HepG2 (cell line): ENCODE results near the gene NBEA. TPM values are rescaled to one million over a fixed set of nuclear protein-coding genes. Genes with fewer than 3 reads are reported as not detected.

Experiments used
- ATAC-seq: fragments of 200-7000 bp; cut with Tn5 transposase; 3 replicates; pipeline ENCODE4 v1.9.1; 2020; ENCODE audit warnings: mild to moderate bottlenecking, moderate library complexity
- BruUV-seq: library from RNA; stranded (reverse); fragments of 400-500 nt; replicated peaks from 2 replicates; lab custom pipeline; 2021; lab: Mats Ljungman, UMichigan
- CTCF ChIA-PET: fragments of 300-600 bp; formaldehyde crosslinking; extraction: SDS; loops from one replicate; lab custom pipeline; 2021; ENCODE audit warnings: low total read pairs, inconsistent platforms, low intra/inter-chr PET ratio; lab: Yijun Ruan, JAX
- POLR2A ChIA-PET: fragments of 350-600 bp; sonication (Branson Sonifier 250); formaldehyde crosslinking; loops from one replicate; lab custom pipeline; 2020; ENCODE audit warnings: antibody characterized with exemption, inconsistent platforms; lab: Yijun Ruan, JAX
- DNase-seq: peaks from one replicate; pipeline ENCODE4 v3.0.0-alpha.2; 2015; ENCODE audit warnings: low spot score
- FAIRE-seq: peaks from 3 replicates; lab custom pipeline; 2011; peaks lifted over from hg19 to GRCh38; lab: Jason Lieb, UNC
- H2AFZ ChIP-seq: one replicate; pipeline ENCODE4 v1.6.1; 2011; ENCODE audit warnings: low read length, inconsistent platforms
- H3K27ac ChIP-seq: fragments of 300-600 bp; 3 replicates; pipeline ENCODE4 v1.8.0; 2011; ENCODE audit warnings: mixed run types, mild to moderate bottlenecking, mixed read lengths, low read length, inconsistent platforms; ENCODE audit not compliant: insufficient read depth; ENCODE audit errors: extremely low read length
- H3K27me3 ChIP-seq, 2 experiments: fragments of 200-600 bp in 1 of 2; 2 replicates in 1 of 2; 3 replicates in 1 of 2; pipeline versions ENCODE4 v1.6.0 to v1.8.0; 2011; ENCODE audit warnings: low read length in 2 of 2, mild to moderate bottlenecking in 2 of 2, moderate library complexity in 2 of 2, inconsistent platforms in 1 of 2; ENCODE audit not compliant: insufficient read depth in 2 of 2, control insufficient read depth in 1 of 2
- H3K36me3 ChIP-seq, 2 experiments: fragments of 200-600 bp in 1 of 2; replicated peaks in 1 of 2; 2 replicates in 1 of 2; 3 replicates in 1 of 2; pipeline versions ENCODE4 v1.5.1 to v1.8.0; 2011; ENCODE audit warnings: low read length in 2 of 2, inconsistent platforms in 1 of 2; ENCODE audit not compliant: insufficient read depth in 2 of 2, control insufficient read depth in 1 of 2
- H3K4me1 ChIP-seq: 2 replicates; pipeline ENCODE4 v1.5.1; 2012; ENCODE audit warnings: low read length, inconsistent platforms; ENCODE audit not compliant: insufficient read depth
- H3K4me2 ChIP-seq: 2 replicates; pipeline ENCODE4 v1.6.0; 2011; ENCODE audit warnings: low read depth, low read length, inconsistent platforms
- H3K4me3 ChIP-seq, 3 experiments: fragments of 200-600 bp in 1 of 3; sonication (generic), shearing (Covaris generic) in 1 of 3; replicated peaks in 1 of 3; 2 replicates each; pipeline ENCODE4 v1.5.1; 2011 to 2016; ENCODE audit warnings: low read length in 3 of 3, inconsistent platforms in 2 of 3, low read depth in 2 of 3, mild to moderate bottlenecking in 2 of 3, control low read depth in 1 of 3, mixed read lengths in 1 of 3; ENCODE audit not compliant: insufficient read depth in 1 of 3
- H3K79me2 ChIP-seq: one replicate; pipeline ENCODE4 v1.6.1; 2011; ENCODE audit warnings: low read length, inconsistent platforms; ENCODE audit not compliant: insufficient read depth
- H3K9ac ChIP-seq: 2 replicates; pipeline ENCODE4 v1.6.0; 2011; ENCODE audit warnings: mild to moderate bottlenecking, low read depth, low read length, inconsistent platforms; ENCODE audit not compliant: insufficient read depth
- H3K9me3 ChIP-seq: 2 replicates; pipeline ENCODE4 v1.5.1; 2012; ENCODE audit warnings: mild to moderate bottlenecking, low read length
- H4K20me1 ChIP-seq: 2 replicates; pipeline ENCODE4 v1.6.0; 2011; ENCODE audit warnings: inconsistent platforms, mild to moderate bottlenecking, low read length, moderate library complexity; ENCODE audit not compliant: insufficient read depth
- AGO1 ChIP-seq: fragments of 200-400 bp; formaldehyde crosslinking; IDR thresholded peaks from 2 replicates; pipeline ENCODE4 v1.6.1; 2017; ENCODE audit warnings: mild to moderate bottlenecking, low read depth, low read length, moderate library complexity; ENCODE audit not compliant: poor library complexity, severe bottlenecking
- AKAP8 ChIP-seq: sonication (generic); formaldehyde crosslinking; IDR thresholded peaks from 2 replicates; pipeline ENCODE4 v1.5.1; 2020; ENCODE audit warnings: mild to moderate bottlenecking, missing genetic modification reagents
- NFE2L2 ChIP-seq: fragments of 150-350 bp; IDR thresholded peaks from 2 replicates; pipeline ENCODE4 v1.6.1; 2014; ENCODE audit warnings: low read length
- PCBP1 ChIP-seq: fragments of 200-400 bp; formaldehyde crosslinking; IDR thresholded peaks from 2 replicates; pipeline ENCODE4 v1.6.1; 2017; ENCODE audit warnings: mild to moderate bottlenecking, low read depth, low read length, borderline replicate concordance
- REL ChIP-seq: sonication (generic); formaldehyde crosslinking; conservative IDR thresholded peaks from 2 replicates; pipeline ENCODE4 v1.8.0; 2022; ENCODE audit warnings: mild to moderate bottlenecking, missing genetic modification reagents, moderate library complexity
- SMARCC2 ChIP-seq: fragments of 450-650 bp; IDR thresholded peaks from 2 replicates; pipeline ENCODE4 v1.6.1; 2017; ENCODE audit warnings: antibody characterized with exemption, mild to moderate bottlenecking
- SP4 ChIP-seq: sonication (generic); formaldehyde crosslinking; IDR thresholded peaks from 2 replicates; pipeline ENCODE4 v1.8.1; 2023; ENCODE audit warnings: mild to moderate bottlenecking, missing genetic modification reagents
- THAP7 ChIP-seq: sonication (generic); formaldehyde crosslinking; IDR thresholded peaks from 2 replicates; pipeline ENCODE4 v1.8.1; 2023; ENCODE audit warnings: mild to moderate bottlenecking, missing genetic modification reagents
- WIZ ChIP-seq: sonication (generic); formaldehyde crosslinking; IDR thresholded peaks from 2 replicates; pipeline ENCODE4 v1.5.1; 2020; ENCODE audit warnings: mild to moderate bottlenecking, missing genetic modification reagents
- ZBTB39 ChIP-seq: sonication (generic); formaldehyde crosslinking; IDR thresholded peaks from 2 replicates; pipeline ENCODE4 v1.5.0; 2020; ENCODE audit warnings: missing genetic modification reagents
- ZNF335 ChIP-seq: sonication (generic); formaldehyde crosslinking; IDR thresholded peaks from 2 replicates; pipeline ENCODE4 v1.4.0; 2020; ENCODE audit warnings: missing genetic modification reagents
- ZNF749 ChIP-seq: sonication (generic); formaldehyde crosslinking; IDR thresholded peaks from 2 replicates; pipeline ENCODE4 v1.8.0; 2022; ENCODE audit warnings: mild to moderate bottlenecking, missing genetic modification reagents, moderate library complexity, borderline replicate concordance
- ZNF782 ChIP-seq: sonication (generic); formaldehyde crosslinking; IDR thresholded peaks from 2 replicates; pipeline ENCODE4 v1.4.0; 2020; ENCODE audit warnings: missing genetic modification reagents, mild to moderate bottlenecking, borderline replicate concordance
- ZNF891 ChIP-seq: sonication (generic); formaldehyde crosslinking; IDR thresholded peaks from 2 replicates; pipeline ENCODE4 v1.5.0; 2020; ENCODE audit warnings: mild to moderate bottlenecking, missing genetic modification reagents
- WGBS: methylation state at CpG from one replicate; pipeline ENCODE4 v1.1.6; 2017; ENCODE audit warnings: low lambda C conversion rate; 5-methylcytosine and 5-hydroxymethylcytosine counted together
- in situ Hi-C: cut with HindIII; loops from 2 replicates; pipeline ENCODE4 v1.10.0; 2017; ENCODE audit warnings: low pct_unique_long_range_greater_than_20kb; ENCODE audit not compliant: extremely low pct_ligation_motif_present
- intact Hi-C: fragments of 100-400 bp; cut with micrococcal nuclease; formaldehyde crosslinking; loops from one replicate; pipeline ENCODE4 v1.10.0; 2022; ENCODE audit not compliant: unreplicated experiment
- polyA plus RNA-seq, 8 experiments: library from polyadenylated mRNA; depleted of rRNA in 3 of 8; stranded (reverse) in 7 of 8; unstranded in 1 of 8; fragments of >200 nt; fragmentation: Illumina TruSeq in 4 of 8; extraction: Trizol in 4 of 8; gene quantifications; 2 replicates each; pipeline versions ENCODE4 v1.2.1 to v1.2.3, GENCODE V29; 2011 to 2016; ENCODE audit warnings: low read depth in 4 of 8, missing spikeins in 1 of 8, mixed read lengths in 1 of 8; ENCODE audit not compliant: insufficient read depth in 1 of 8
- total RNA-seq, 5 experiments: library from RNA; depleted of rRNA; stranded (reverse); fragments of >200 nt; fragmentation: Illumina TruSeq; extraction: Trizol; gene quantifications; 2 replicates each; pipeline ENCODE4 v1.2.3, GENCODE V29; 2016; ENCODE audit warnings: low read depth in 1 of 5
- TF ChIP-seq, protein P1 (sequence below): sonication (generic); formaldehyde crosslinking; IDR thresholded peaks from 2 replicates; pipeline ENCODE4 v1.4.0; 2020; ENCODE audit warnings: mild to moderate bottlenecking, low read depth, missing genetic modification reagents
- TF ChIP-seq, protein P2 (sequence below): sonication (generic); formaldehyde crosslinking; IDR thresholded peaks from 2 replicates; pipeline ENCODE4 v1.4.0; 2020; ENCODE audit warnings: missing genetic modification reagents
- TF ChIP-seq, protein P3 (sequence below): IDR thresholded peaks from 2 replicates; pipeline ENCODE4 v1.6.1; 2016
- TF ChIP-seq, protein P4 (sequence below), 2 experiments: fragments of 450-650 bp in 1 of 2; sonication (generic) in 1 of 2; formaldehyde crosslinking; IDR thresholded peaks; 2 replicates each; pipeline versions ENCODE4 v1.5.0 to v1.8.0; 2020 to 2022; ENCODE audit warnings: mild to moderate bottlenecking in 1 of 2, missing genetic modification reagents in 1 of 2

NBEA gene
- total and polyA plus RNA-seq, 2 of the 13 experiments (the other 11 are each of a cell fraction or from before 2014, with no cell fraction given): 2.7 to 2.8 TPM

- TF ChIP-seq AGO1: no peak
- no peak for TF ChIP-seq ZNF335 (CRISPR knock-in tag)
- TF ChIP-seq ZNF749 (CRISPR knock-in tag): no peak
- no peak for TF ChIP-seq ZNF891 (CRISPR knock-in tag)
- TF ChIP-seq AKAP8 (CRISPR knock-in tag): no peak
- TF ChIP-seq THAP7: no peak
- no peak for TF ChIP-seq PCBP1
- no peak for TF ChIP-seq WIZ (CRISPR knock-in tag)
- no peak for TF ChIP-seq ZNF782 (CRISPR knock-in tag)
- TF ChIP-seq, protein P1, sequence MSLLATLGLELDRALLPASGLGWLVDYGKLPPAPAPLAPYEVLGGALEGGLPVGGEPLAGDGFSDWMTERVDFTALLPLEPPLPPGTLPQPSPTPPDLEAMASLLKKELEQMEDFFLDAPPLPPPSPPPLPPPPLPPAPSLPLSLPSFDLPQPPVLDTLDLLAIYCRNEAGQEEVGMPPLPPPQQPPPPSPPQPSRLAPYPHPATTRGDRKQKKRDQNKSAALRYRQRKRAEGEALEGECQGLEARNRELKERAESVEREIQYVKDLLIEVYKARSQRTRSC: no peak
- no peak for TF ChIP-seq REL (CRISPR knock-in tag)
- no peak for TF ChIP-seq SMARCC2
- TF ChIP-seq, protein P2, sequence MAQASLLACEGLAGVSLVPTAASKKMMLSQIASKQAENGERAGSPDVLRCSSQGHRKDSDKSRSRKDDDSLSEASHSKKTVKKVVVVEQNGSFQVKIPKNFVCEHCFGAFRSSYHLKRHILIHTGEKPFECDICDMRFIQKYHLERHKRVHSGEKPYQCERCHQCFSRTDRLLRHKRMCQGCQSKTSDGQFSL (CRISPR knock-in tag): no peak
Observed at GRCh38 chr13:35260316-35260715, 318.2 kb downstream of the NBEA start (continued).

DNA sequence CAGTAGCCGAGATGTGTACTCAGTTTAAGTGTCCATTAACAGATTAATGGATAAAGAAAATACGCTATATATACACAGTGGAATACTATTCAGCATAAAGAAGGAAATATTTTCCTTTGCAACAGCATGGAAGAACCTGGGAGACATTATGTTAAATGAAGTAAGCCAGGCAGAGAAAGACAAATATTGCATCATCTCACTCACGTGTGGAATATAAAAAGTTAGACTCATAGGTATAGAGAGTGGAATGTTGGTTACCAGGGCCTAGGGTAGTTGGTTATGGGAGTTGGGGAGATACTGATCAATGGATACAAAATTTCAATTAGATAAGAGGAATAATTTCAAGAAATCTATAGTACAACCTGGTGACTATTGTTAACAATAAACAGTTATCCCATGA lies 324.3 kb downstream of the NBEA start:
- no peak overlapping the region for H2AFZ ChIP-seq
- DNase-seq (no peak), FAIRE-seq (no peak), ATAC-seq (no peak)
- WGBS: 43% methylated on average over 3 of the region's 3 CpGs
- in situ Hi-C loops (no loop called here), intact Hi-C loops (no loop called here)
- H3K4me1 ChIP-seq: no peaks in the 10 kb centered on the region
- H3K36me3 ChIP-seq: no peaks in the 10 kb centered on the region
- no peaks in the 10 kb centered on the region for H3K79me2 ChIP-seq
- POLR2A ChIA-PET: no interaction called here
- H3K4me3 ChIP-seq: no peak overlapping the region
- H4K20me1 ChIP-seq: no peaks in the 10 kb centered on the region
- no peak overlapping the region for H3K9ac ChIP-seq
- H3K4me2 ChIP-seq: no peak overlapping the region
- no peak overlapping the region for H3K27ac ChIP-seq
- H3K9me3 ChIP-seq: no peaks in the 10 kb centered on the region
- CTCF ChIA-PET: no interaction called here
- no TSS peak for BruUV-seq
- no peaks in the 10 kb centered on the region for H3K27me3 ChIP-seq
- TF ChIP-seq SP4 (CRISPR knock-in tag) (no peak), ZBTB39 (CRISPR knock-in tag) (no peak), NFE2L2 (no peak)
- TF ChIP-seq, protein P3, sequence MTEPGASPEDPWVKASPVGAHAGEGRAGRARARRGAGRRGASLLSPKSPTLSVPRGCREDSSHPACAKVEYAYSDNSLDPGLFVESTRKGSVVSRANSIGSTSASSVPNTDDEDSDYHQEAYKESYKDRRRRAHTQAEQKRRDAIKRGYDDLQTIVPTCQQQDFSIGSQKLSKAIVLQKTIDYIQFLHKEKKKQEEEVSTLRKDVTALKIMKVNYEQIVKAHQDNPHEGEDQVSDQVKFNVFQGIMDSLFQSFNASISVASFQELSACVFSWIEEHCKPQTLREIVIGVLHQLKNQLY: no peak
- TF ChIP-seq, protein P4, sequence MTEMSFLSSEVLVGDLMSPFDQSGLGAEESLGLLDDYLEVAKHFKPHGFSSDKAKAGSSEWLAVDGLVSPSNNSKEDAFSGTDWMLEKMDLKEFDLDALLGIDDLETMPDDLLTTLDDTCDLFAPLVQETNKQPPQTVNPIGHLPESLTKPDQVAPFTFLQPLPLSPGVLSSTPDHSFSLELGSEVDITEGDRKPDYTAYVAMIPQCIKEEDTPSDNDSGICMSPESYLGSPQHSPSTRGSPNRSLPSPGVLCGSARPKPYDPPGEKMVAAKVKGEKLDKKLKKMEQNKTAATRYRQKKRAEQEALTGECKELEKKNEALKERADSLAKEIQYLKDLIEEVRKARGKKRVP (CRISPR knock-in tag; IDR thresholded peaks at IDR 0.05): peak in 1 of 2 experiments; percentile 54; a peak in 2 of 4 replicates
